ENCODE measurements around the gene MCMBP. TPM values are rescaled to one million over a fixed set of nuclear protein-coding genes. Genes with fewer than 3 reads are reported as not detected.

The MCMBP gene
- total RNA-seq, 1 experiment from 2014 or later, result 95.3 TPM

DNA sequence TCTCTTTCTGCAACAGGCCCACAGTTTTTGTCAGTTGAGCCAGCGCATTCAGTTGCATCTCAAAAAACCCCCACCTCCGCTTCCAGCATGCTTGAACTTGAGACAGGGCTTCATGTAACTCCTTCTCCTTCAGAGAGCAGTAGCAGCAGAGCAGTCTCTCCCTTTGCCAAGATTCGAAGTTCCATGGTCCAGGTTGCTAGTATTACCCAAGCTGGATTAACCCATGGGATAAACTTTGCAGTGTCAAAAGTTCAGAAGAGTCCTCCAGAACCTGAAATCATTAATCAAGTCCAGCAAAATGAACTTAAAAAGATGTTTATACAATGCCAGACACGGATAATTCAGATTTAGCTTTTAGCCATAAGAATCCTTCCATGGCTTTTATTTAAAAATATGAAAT lies 45.2 kb downstream of the MCMBP start:
- Histone ChIP-seq H3K27ac (no peak overlapping the region), H3K4me1 (no peaks in the 10 kb centered on the region), H3K4me3 (no peak overlapping the region), H3K9me3 (replicated peaks) (no peaks in the 10 kb centered on the region), H3K27me3 (no peaks in the 10 kb centered on the region), H3K36me3 (peaks cover 50% of the 10 kb centered on the region)
- no peak for DNase-seq

DNA sequence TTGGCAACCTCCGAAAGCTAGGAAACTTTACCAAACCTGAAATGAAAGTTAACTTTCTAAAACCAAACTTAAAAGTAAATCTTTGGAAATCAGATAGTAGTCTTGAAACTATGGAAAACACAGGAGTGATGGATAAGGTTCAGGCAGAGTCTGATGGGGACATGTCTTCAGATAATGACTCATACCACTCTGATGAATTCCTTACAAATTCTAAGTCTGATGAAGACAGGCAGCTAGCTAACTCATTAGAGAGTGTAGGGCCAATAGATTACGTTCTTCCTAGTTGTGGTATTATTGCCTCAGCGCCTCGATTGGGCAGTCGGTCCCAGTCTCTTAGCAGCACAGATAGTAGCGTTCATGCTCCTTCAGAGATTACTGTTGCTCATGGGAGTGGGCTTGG lies 45.9 kb downstream of the MCMBP start:
- H3K27ac ChIP-seq, result no peak overlapping the region
- no peak for DNase-seq
- no peaks in the 10 kb centered on the region for H3K27me3 ChIP-seq
- no peaks in the 10 kb centered on the region for H3K9me3 ChIP-seq (replicated peaks)
- no peak overlapping the region for H3K4me3 ChIP-seq
- H3K4me1 ChIP-seq, result no peaks in the 10 kb centered on the region
- peaks cover 49% of the 10 kb centered on the region for H3K36me3 ChIP-seq

DNA sequence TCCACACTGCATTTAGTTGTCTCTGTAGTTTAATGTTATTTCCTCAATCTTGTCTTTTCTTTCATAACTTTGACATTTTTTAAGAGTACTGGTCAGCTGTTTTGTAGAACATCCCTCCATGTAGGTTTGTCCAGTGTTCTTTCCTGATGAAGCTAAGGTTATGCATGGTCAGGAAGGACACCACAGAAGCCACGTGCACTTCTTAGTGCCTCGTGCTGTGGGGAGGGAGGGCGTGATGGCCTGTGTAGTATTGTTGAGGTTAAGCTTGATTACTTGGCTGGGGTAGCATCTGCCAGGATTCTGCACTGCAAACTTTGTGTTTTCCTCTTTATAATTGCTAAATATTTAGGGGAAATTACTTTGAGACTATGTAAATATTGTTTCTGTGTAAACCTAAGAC lies 48.3 kb downstream of the MCMBP start:
- H3K27ac ChIP-seq, result no peak overlapping the region
- no peaks in the 10 kb centered on the region for H3K27me3 ChIP-seq
- peaks cover 26% of the 10 kb centered on the region for H3K36me3 ChIP-seq
- H3K9me3 ChIP-seq (replicated peaks), result no peaks in the 10 kb centered on the region
- no peak overlapping the region for H3K4me3 ChIP-seq
- no peaks in the 10 kb centered on the region for H3K4me1 ChIP-seq
- DNase-seq, result no peak

DNA sequence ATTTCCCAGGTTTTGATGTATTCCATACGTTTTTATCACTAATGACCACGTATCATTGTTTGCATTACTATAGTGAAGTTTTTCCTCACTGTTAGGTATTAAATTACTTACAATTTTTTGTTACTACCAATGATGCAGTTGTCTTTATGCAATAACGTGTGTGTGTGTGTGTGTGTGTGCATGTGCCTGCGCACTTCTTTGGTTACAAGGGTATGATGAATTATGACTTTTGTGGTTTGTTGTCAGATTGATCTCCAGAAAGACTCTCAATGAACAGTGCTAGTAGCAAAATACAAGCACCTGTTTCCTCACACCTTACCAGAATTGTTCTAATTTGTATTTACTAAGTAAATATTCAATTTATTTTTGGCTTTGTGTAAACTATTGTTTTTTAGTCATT lies 51.5 kb downstream of the MCMBP start:
- DNase-seq, result no peak
- Histone ChIP-seq H3K27ac (no peak overlapping the region), H3K36me3 (peaks cover 10% of the 10 kb centered on the region), H3K4me1 (no peaks in the 10 kb centered on the region), H3K27me3 (no peaks in the 10 kb centered on the region), H3K4me3 (no peak overlapping the region), H3K9me3 (replicated peaks) (no peaks in the 10 kb centered on the region)

DNA sequence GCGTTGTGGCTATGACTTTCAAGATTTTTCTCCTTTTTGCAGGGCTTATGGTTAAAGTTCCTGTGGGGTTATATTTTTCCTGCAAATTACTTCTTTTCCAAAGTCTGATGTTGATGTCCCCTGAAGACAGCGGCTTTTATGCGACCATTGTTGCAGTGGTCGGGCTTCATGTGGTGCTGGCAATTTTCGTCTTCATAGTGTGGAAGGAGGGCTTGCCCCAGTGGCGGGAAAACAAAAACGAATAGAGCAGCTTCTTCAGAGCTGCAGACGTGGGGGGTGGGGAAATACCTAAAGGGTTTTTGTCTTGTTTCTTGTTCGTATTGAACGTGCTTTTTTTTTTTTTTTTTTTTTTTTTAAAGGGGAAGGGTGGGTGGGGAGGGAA lies 53.8 kb downstream of the MCMBP start:
- Histone ChIP-seq H3K9me3 (replicated peaks) (no peaks in the 10 kb centered on the region), H3K27me3 (no peaks in the 10 kb centered on the region), H3K27ac (no peak overlapping the region), H3K4me3 (no peak overlapping the region), H3K4me1 (no peaks in the 10 kb centered on the region), H3K36me3 (0 out of 2 replicates have a peak, but pooled peaks cover 2% of the 10 kb centered on the region)
- DNase-seq, result no peak

DNA sequence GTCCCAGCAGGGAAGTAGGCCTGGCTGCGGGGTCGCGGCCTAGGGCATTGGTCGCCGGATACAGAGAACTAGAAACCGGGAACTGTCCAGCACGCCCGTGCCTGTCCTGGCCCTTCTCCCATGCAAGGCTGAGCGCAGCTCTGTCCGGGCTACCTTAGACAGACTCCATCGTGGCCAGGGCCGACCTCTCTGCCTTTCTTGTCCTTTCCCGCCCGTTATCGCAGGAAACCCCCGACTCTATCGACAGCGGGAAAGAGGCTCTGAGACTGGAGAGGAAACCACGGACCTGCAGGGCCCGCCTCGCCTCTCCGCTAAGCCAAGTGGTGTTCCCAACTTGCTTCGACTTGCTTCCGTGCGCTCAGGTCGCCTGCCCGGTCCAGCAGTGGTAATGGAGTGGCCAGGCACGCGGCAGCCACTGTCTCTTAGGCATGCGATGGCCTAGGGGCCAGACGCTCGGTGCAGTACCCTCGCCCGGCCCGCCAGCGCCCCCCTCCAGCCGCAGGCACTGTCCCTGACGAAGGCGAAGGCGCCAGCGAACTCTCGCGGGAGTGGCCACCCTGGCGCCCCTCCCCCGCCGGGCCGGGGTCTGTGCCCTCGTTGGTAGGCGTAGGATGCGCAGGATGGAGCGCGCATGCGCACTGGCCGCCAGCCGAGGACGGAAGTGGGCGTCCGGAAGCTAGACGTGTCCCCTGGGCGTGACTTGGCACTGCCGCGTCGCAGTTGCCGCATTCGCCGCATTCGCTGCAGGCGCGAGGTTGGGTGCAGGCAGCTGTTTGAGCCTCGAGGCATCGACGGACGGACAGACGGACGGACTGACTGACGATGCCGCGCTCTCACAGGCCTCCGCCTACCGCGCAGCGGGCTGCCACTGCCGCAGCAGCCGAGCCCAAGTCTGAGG lies 54.4 kb downstream of the MCMBP start:
- no peak for DNase-seq
- Histone ChIP-seq H3K27me3 (no peaks in the 10 kb centered on the region), H3K27ac (no peak overlapping the region), H3K9me3 (replicated peaks) (no peaks in the 10 kb centered on the region), H3K4me1 (no peaks in the 10 kb centered on the region), H3K4me3 (no peak overlapping the region), H3K36me3 (0 out of 2 replicates have a peak, but pooled peaks cover 2% of the 10 kb centered on the region)

DNA sequence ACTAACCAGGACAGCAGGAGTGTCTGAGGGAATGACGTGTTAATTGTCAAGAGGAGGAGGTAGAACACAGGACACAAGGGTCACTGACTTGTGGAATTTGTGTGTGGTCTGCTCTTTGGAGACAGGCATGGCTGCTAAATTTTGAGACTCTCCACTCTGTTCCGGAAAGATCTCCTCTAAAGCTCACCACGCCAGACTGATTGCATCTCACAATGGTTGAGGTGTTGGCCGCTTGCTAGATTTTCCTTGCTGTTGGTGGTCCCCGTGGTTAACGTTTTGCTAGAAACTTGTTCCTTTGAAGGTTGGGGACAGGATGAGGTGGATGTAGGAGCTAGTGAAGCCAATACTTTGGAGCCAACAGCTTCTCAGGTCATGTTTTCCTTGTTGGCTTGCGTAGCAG lies 57.0 kb downstream of the MCMBP start:
- no peak for DNase-seq
- no peak overlapping the region for H3K27ac ChIP-seq
- no peaks in the 10 kb centered on the region for H3K9me3 ChIP-seq (replicated peaks)
- H3K27me3 ChIP-seq, result no peaks in the 10 kb centered on the region
- H3K36me3 ChIP-seq, result peaks cover 2% of the 10 kb centered on the region; the same call in 1 of the 2 replicates
- no peak overlapping the region for H3K4me3 ChIP-seq
- H3K4me1 ChIP-seq, result no peaks in the 10 kb centered on the region

DNA sequence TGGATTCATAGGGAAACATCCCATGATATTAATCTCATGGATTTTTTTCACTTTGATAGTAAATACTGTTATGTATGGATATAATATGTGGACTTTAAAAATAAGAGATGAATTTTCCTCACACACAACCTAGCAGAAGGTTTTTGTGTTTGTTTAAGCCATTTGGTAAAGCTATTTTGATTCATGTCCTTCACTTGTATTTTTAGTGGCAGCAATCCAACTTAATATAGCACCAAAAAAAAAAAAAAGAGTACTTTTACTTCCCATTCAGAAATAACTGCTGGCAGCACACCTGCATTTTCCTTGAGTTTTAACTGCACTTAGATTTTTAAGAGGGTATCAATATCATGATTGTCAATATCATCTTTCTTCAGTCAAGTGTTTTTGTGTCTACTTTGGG lies 60.0 kb downstream of the MCMBP start:
- H3K4me3 ChIP-seq, result no peak overlapping the region
- H3K27ac ChIP-seq, result no peak overlapping the region
- no peaks in the 10 kb centered on the region for H3K9me3 ChIP-seq (replicated peaks)
- no peaks in the 10 kb centered on the region for H3K27me3 ChIP-seq
- no peak for DNase-seq
- H3K4me1 ChIP-seq, result peaks cover 8% of the 10 kb centered on the region
- H3K36me3 ChIP-seq, result peaks cover 2% of the 10 kb centered on the region; the same call in 1 of the 2 replicates

DNA sequence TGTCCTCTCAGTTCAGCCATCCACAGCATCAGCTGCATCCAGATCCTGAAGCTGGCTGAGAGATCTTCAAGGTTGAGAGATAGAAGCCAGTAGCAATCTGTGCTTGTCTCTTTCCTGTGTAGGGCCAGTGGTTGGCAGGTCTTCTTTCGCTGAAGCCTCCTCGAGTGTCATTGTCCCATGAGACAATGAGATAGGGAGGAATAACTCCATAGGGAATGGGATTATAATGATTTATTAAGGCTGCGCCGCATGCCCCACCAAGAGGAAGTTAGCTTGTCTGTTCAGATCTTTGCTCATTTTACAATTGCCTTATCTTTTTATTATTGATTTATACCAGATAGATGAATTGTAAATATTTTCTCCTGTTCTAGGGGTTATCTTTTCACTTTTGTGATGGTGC lies 61.5 kb downstream of the MCMBP start:
- no peak overlapping the region for H3K27ac ChIP-seq
- no peaks in the 10 kb centered on the region for H3K9me3 ChIP-seq (replicated peaks)
- DNase-seq, result no peak
- no peaks in the 10 kb centered on the region; the same call in 1 of the 2 replicates for H3K36me3 ChIP-seq
- H3K4me1 ChIP-seq, result peaks cover 13% of the 10 kb centered on the region
- no peak overlapping the region for H3K4me3 ChIP-seq
- no peaks in the 10 kb centered on the region for H3K27me3 ChIP-seq

DNA sequence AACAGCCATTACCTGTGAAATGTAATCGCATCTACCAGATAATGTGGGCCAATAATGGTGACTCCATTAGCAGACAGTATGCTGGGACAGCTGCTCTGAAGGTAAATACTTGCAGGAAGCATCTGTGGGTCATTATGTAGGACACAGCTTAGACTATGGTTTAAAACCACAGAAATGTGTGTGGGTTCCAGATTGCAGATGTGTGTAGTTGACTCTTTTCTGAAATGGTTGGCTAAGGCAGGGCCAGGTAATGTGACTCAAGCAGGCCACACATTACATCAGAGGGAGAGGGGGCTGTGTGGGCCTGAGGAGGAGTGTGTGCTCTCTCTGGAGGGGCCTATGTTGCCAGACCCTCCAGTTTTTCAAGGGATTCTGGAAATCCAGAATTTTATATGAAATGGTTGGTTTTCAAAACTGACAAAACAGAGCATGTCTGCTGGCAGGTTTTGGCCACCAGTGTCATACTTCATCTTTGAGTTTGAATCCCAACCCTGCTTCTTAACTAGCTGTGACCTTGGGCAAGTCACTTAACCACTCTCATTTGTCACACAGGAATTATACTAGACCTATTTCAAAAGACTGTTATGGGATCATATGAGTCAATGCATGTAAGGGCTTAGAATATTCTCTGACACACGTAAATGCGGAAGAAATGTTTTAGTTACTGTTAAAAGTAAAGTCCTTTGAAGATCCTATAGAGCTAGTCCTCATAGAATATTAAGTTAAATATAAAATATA lies 64.5 kb downstream of the MCMBP start:
- DNase-seq, result peak; percentile 52 to 71
- no peak overlapping the region for H3K4me3 ChIP-seq
- peak overlapping the region; percentile 24; the same call in 1 of the 2 replicates for H3K27ac ChIP-seq

DNA sequence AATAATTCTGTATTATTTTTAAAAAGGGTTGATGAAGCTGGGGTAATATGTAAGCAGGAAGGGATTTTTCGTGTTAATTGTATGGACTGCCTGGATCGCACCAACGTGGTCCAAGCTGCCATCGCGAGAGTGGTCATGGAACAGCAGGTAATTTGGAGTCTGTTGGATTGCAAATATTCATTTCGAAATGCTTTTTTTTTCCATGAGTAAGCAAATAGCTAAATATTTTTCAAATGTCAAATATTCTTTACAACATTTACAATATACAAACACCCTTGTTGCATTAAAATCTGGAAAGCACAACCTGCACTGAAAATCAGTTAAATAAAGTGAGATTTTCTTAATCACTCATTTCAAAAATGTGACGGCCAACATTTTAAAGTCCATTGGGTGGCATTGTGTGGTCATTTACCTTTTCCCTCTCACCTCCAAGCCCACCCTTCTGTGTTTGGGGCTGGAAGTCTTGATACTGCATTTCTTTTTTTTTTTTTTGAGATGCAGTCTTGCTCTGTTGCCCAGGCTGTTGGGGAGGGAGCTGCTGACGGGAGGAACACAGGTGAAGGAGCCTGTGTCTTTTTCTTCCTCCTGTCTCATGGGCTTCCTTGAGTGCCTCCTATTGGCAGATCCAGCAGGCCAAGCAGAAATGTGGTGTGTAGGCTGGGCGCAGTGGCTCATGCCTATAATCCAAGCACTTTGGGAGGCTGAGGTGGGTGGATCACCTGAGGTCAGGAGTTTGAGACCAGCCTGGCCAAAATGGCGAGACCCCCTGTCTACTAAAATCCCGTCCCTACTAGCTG lies 66.1 kb downstream of the MCMBP start:
- H3K4me3 ChIP-seq, result no peak overlapping the region
- H3K36me3 ChIP-seq, result no peaks in the 10 kb centered on the region; the same call in 1 of the 2 replicates
- peaks cover 17% of the 10 kb centered on the region for H3K4me1 ChIP-seq
- H3K27ac ChIP-seq, result no peak overlapping the region
- no peaks in the 10 kb centered on the region for H3K9me3 ChIP-seq (replicated peaks)
- DNase-seq, result no peak
- H3K27me3 ChIP-seq, result no peaks in the 10 kb centered on the region

More for the DNA sequence above, 64.5 kb downstream of the MCMBP start:
- Histone ChIP-seq H3K27me3 (no peaks in the 10 kb centered on the region), H3K36me3 (no peaks in the 10 kb centered on the region; the same call in 1 of the 2 replicates), H3K4me1 (peaks cover 17% of the 10 kb centered on the region), H3K9me3 (replicated peaks) (no peaks in the 10 kb centered on the region)

DNA sequence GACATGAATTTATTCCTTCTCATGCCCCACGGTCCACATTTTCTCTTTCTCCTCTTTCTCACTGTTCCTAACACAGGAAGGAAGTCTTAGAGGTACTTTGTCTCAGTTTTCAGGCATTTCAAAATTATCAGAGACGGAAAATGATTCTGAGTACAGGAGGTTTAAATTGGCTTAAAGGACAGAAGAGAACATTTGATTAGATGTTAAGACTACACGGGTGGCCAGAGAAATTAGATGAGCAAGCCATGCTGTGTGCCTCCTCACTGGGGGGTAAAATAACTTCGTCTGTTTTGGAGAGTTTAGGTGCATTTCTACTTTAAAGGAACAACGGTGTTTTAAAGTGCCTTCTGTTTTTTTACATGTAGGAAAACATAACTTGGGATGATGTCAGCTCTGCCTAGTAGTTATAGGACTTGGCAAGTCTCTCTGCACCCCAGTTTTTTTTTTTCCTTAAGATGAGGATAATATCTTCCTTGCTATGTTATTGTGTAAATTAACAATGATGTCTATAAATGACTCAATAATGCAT lies 66.9 kb downstream of the MCMBP start:
- Histone ChIP-seq H3K36me3 (no peaks in the 10 kb centered on the region; the same call in 1 of the 2 replicates), H3K4me1 (peaks cover 17% of the 10 kb centered on the region), H3K4me3 (no peak overlapping the region), H3K27me3 (no peaks in the 10 kb centered on the region), H3K9me3 (replicated peaks) (no peaks in the 10 kb centered on the region), H3K27ac (no peak overlapping the region)
- no peak for DNase-seq

DNA sequence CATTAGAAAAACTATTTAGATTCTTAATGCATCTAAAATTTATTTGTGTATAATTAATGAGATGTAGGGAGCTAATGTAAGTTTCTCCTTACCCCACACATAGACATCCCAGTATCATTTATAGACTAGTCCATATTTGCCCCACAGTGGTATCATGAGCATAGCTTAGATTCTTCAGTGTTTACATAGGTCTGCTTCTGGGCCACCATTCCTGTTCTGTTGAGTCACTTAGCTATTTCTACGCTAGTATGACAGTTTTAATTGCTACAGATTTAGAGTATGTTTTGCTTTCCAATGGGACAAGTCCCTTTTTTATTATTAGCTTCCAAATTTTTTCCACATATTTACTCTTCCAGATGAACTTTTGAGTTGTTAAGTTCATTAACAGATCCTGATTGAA lies 69.4 kb downstream of the MCMBP start:
- H3K27ac ChIP-seq, result no peak overlapping the region
- H3K4me1 ChIP-seq, result peaks cover 13% of the 10 kb centered on the region
- DNase-seq, result no peak

DNA sequence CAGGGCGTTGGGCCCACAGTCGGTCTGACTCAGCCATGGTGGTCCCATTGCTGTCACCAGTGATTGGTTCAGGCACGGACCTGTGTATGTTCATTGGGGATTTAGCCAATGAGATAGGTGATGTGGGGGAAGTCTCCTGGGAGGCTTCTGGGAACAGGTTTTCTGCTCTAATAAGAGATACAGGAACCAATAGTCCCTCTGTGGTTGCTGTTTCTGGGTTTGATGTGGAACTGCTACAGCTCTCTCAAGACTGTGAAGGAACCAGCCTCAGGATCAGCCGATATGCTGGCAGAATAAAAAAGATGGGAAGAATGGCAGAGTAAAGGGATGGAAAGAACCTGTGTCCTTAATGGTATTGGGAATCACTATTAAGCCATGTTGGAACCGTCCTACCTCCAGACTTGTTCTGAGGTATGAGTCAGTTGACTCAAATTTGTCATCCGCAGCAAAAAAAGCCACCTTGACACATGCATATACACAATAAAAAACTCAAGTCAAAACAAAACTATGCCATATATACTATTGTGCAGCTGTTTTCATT lies 70.6 kb downstream of the MCMBP start:
- Histone ChIP-seq H3K4me1 (peaks cover 3% of the 10 kb centered on the region; the same call in 1 of the 2 replicates), H3K4me3 (no peak overlapping the region), H3K9me3 (replicated peaks) (no peaks in the 10 kb centered on the region), H3K27ac (no peak overlapping the region), H3K36me3 (peaks cover 2% of the 10 kb centered on the region; the same call in 1 of the 2 replicates), H3K27me3 (no peaks in the 10 kb centered on the region)
- DNase-seq, result no peak

More for the DNA sequence above, 69.4 kb downstream of the MCMBP start:
- H3K9me3 ChIP-seq (replicated peaks), result no peaks in the 10 kb centered on the region
- no peaks in the 10 kb centered on the region for H3K27me3 ChIP-seq
- peaks cover 2% of the 10 kb centered on the region; the same call in 1 of the 2 replicates for H3K36me3 ChIP-seq
- no peak overlapping the region for H3K4me3 ChIP-seq
